IMR-90 (cell line): ENCODE data around the gene ARRDC3. TPM values are rescaled to one million over a fixed set of nuclear protein-coding genes. Genes with fewer than 3 reads are reported as not detected.

Experiments
- ATAC-seq: fragments of 200-7000 bp; cut with Tn5 transposase; 2 replicates; pipeline ENCODE4 v1.9.1; 2020; ENCODE audit warnings: low read depth, mild to moderate bottlenecking, moderate library complexity
- BruUV-seq: library from RNA; stranded (reverse); fragments of 400-500 nt; replicated peaks from 2 replicates; lab custom pipeline; 2021; lab: Mats Ljungman, UMichigan
- CTCF ChIA-PET: fragments of 300-600 bp; formaldehyde crosslinking; extraction: SDS; loops from one replicate; lab custom pipeline; 2021; ENCODE audit warnings: antibody characterized with exemption; lab: Yijun Ruan, JAX
- POLR2A ChIA-PET: fragments of 300-600 bp; sonication (Branson Sonifier 250); formaldehyde crosslinking; loops from one replicate; lab custom pipeline; 2022; ENCODE audit warnings: antibody characterized with exemption; ENCODE audit not compliant: unreplicated experiment; lab: Charles Lee
- DNase-seq: peaks from one replicate; pipeline ENCODE4 v3.0.0; 2013
- H2AFZ ChIP-seq: replicated peaks from 2 replicates; pipeline ENCODE3; 2013; ENCODE audit warnings: low read length, mild to moderate bottlenecking; ENCODE audit not compliant: poor library complexity
- H2AK5ac ChIP-seq: 2 replicates; pipeline ENCODE4 v1.6.1; 2013; ENCODE audit warnings: low read depth, low read length, inconsistent platforms
- H2AK9ac ChIP-seq: replicated peaks from 2 replicates; pipeline ENCODE3; 2013; ENCODE audit warnings: mild to moderate bottlenecking, low read depth, low read length, moderate library complexity; ENCODE audit not compliant: poor library complexity
- H2BK120ac ChIP-seq: 2 replicates; pipeline ENCODE4 v1.6.1; 2013; ENCODE audit warnings: low read depth, low read length, inconsistent platforms
- H2BK15ac ChIP-seq: 3 replicates; pipeline ENCODE4 v1.6.1; 2013; ENCODE audit warnings: low read depth, low read length, inconsistent platforms
- H2BK20ac ChIP-seq: 2 replicates; pipeline ENCODE4 v1.6.1; 2013; ENCODE audit warnings: low read depth, mild to moderate bottlenecking, inconsistent platforms, low read length, moderate library complexity
- H2BK5ac ChIP-seq: 2 replicates; pipeline ENCODE4 v1.6.1; 2013; ENCODE audit warnings: mild to moderate bottlenecking, low read depth, low read length, inconsistent platforms; ENCODE audit not compliant: poor library complexity, severe bottlenecking
- H3K14ac ChIP-seq: replicated peaks from 2 replicates; pipeline ENCODE4 v1.6.1; 2013; ENCODE audit warnings: low read depth, low read length, inconsistent platforms
- H3K18ac ChIP-seq: 2 replicates; pipeline ENCODE4 v1.6.1; 2013; ENCODE audit warnings: low read depth, low read length, control low read depth
- H3K23ac ChIP-seq: 2 replicates; pipeline ENCODE4 v1.6.1; 2013; ENCODE audit warnings: low read depth, low read length, inconsistent platforms
- H3K27ac ChIP-seq: 2 replicates; pipeline ENCODE4 v1.5.1; 2013; ENCODE audit warnings: mild to moderate bottlenecking, control low read depth, low read length; ENCODE audit not compliant: insufficient read depth
- H3K27me3 ChIP-seq: 2 replicates; pipeline ENCODE4 v1.6.1; 2013; ENCODE audit warnings: low read length; ENCODE audit not compliant: control insufficient read depth, insufficient read depth
- H3K36me3 ChIP-seq: 2 replicates; pipeline ENCODE4 v1.6.1; 2013; ENCODE audit warnings: low read length, mixed read lengths; ENCODE audit not compliant: control insufficient read depth, insufficient read depth
- H3K4ac ChIP-seq: 2 replicates; pipeline ENCODE4 v1.6.1; 2013; ENCODE audit warnings: low read depth, low read length, inconsistent platforms
- H3K4me1 ChIP-seq: 2 replicates; pipeline ENCODE4 v1.6.1; 2013; ENCODE audit warnings: low read length, mixed read lengths; ENCODE audit not compliant: control insufficient read depth, insufficient read depth
- H3K4me2 ChIP-seq: 2 replicates; pipeline ENCODE4 v1.6.1; 2013; ENCODE audit warnings: low read depth, mild to moderate bottlenecking, control low read depth, low read length, moderate library complexity
- H3K4me3 ChIP-seq: 2 replicates; pipeline ENCODE4 v1.5.1; 2013; ENCODE audit warnings: low read depth, mild to moderate bottlenecking, control low read depth, low read length, moderate library complexity; ENCODE audit not compliant: insufficient read depth
- H3K56ac ChIP-seq: 2 replicates; pipeline ENCODE4 v1.6.1; 2013; ENCODE audit warnings: low read length, inconsistent platforms; ENCODE audit not compliant: insufficient read depth; ENCODE audit errors: extremely low read depth
- H3K79me1 ChIP-seq, 2 experiments: 2 replicates each; pipeline ENCODE4 v1.6.1; 2013; ENCODE audit warnings: low read length in 2 of 2, inconsistent platforms in 1 of 2, low read depth in 1 of 2
- H3K9ac ChIP-seq: 2 replicates; pipeline ENCODE4 v1.6.1; 2013; ENCODE audit warnings: low read depth, low read length, control low read depth
- H3K9me1 ChIP-seq: 2 replicates; pipeline ENCODE4 v1.6.1; 2013; ENCODE audit warnings: low read length, inconsistent platforms; ENCODE audit not compliant: insufficient read depth
- H3K9me3 ChIP-seq: 2 replicates; pipeline ENCODE4 v1.6.1; 2013; ENCODE audit warnings: low read length; ENCODE audit not compliant: control insufficient read depth, insufficient read depth
- H4K20me1 ChIP-seq: 2 replicates; pipeline ENCODE4 v1.6.1; 2013; ENCODE audit warnings: low read length, inconsistent platforms; ENCODE audit not compliant: insufficient read depth
- H4K5ac ChIP-seq: 2 replicates; pipeline ENCODE4 v1.6.1; 2013; ENCODE audit warnings: mild to moderate bottlenecking, low read depth, low read length, control low read depth
- H4K8ac ChIP-seq, 2 experiments: 2 replicates each; pipeline ENCODE4 v1.6.1; 2013; ENCODE audit warnings: low read depth in 2 of 2, low read length in 2 of 2, control low read depth in 1 of 2, inconsistent platforms in 1 of 2
- H4K91ac ChIP-seq: 2 replicates; pipeline ENCODE4 v1.6.1; 2013; ENCODE audit warnings: low read depth, low read length, inconsistent platforms; ENCODE audit not compliant: insufficient read depth
- BHLHE40 ChIP-seq: fragments of 150-350 bp; IDR thresholded peaks from 2 replicates; pipeline ENCODE4 v1.6.1; 2016; ENCODE audit warnings: mild to moderate bottlenecking, low read depth, low read length
- CEBPB ChIP-seq: IDR thresholded peaks from 2 replicates; pipeline ENCODE4 v1.6.1; 2012; ENCODE audit warnings: low read depth, low read length, improper control_type of control experiment
- CHD1 ChIP-seq: IDR thresholded peaks from 2 replicates; pipeline ENCODE4 v1.6.1; 2012; ENCODE audit warnings: low read depth, low read length, improper control_type of control experiment
- FOS ChIP-seq: fragments of 150-350 bp; IDR thresholded peaks from 2 replicates; pipeline ENCODE4 v1.6.1; 2016; ENCODE audit warnings: low read depth, low read length
- MAFK ChIP-seq: IDR thresholded peaks from 2 replicates; pipeline ENCODE4 v1.6.1; 2012; ENCODE audit warnings: low read depth, low read length, improper control_type of control experiment
- MAZ ChIP-seq: IDR thresholded peaks from 2 replicates; pipeline ENCODE4 v1.6.1; 2012; ENCODE audit warnings: low read depth, mild to moderate bottlenecking, low read length, improper control_type of control experiment, moderate library complexity, borderline replicate concordance
- MXI1 ChIP-seq: IDR thresholded peaks from 2 replicates; pipeline ENCODE4 v1.6.1; 2012; ENCODE audit warnings: low read depth, mild to moderate bottlenecking, low read length, moderate library complexity, borderline replicate concordance
- NFE2L2 ChIP-seq: fragments of 150-350 bp; IDR thresholded peaks from 2 replicates; pipeline ENCODE4 v1.6.1; 2016; ENCODE audit warnings: low read depth, mild to moderate bottlenecking, low read length
- POLR2A ChIP-seq: IDR thresholded peaks from 2 replicates; pipeline ENCODE4 v1.6.1; 2012; ENCODE audit warnings: mild to moderate bottlenecking, low read depth, low read length
- RAD21 ChIP-seq: IDR thresholded peaks from 2 replicates; pipeline ENCODE4 v1.6.1; 2012; ENCODE audit warnings: low read length, improper control_type of control experiment
- RCOR1 ChIP-seq: IDR thresholded peaks from 2 replicates; pipeline ENCODE4 v1.6.1; 2012; ENCODE audit warnings: mild to moderate bottlenecking, low read length, improper control_type of control experiment; ENCODE audit not compliant: insufficient replicate concordance
- RFX5 ChIP-seq: IDR thresholded peaks from 2 replicates; pipeline ENCODE4 v1.8.0; 2012; ENCODE audit warnings: low read depth, mild to moderate bottlenecking, low read length, moderate library complexity
- SMC3 ChIP-seq: fragments of 150-350 bp; IDR thresholded peaks from 2 replicates; pipeline ENCODE4 v1.6.1; 2016; ENCODE audit warnings: low read depth, mild to moderate bottlenecking, antibody characterized with exemption, low read length, moderate library complexity
- WGBS, 2 experiments: methylation state at CpG; one replicate each; pipeline versions ENCODE4 v1.1.5 to v1.1.7; 2013; ENCODE audit warnings: missing lambda C conversion rate in 2 of 2; ENCODE audit not compliant: insufficient read length in 1 of 2; ENCODE audit errors: extremely low coverage in 2 of 2; 5-methylcytosine and 5-hydroxymethylcytosine counted together
- dilution Hi-C: fragments of 300-500 bp; cut with HindIII; formaldehyde crosslinking; loops from one replicate; pipeline ENCODE4 v1.14.3; 2018; ENCODE audit warnings: low sequenced_read_pairs; ENCODE audit not compliant: unreplicated experiment
- in situ Hi-C: fragments of 300-500 bp; cut with MboI; formaldehyde crosslinking; loops from 3 replicates; pipeline ENCODE4 v1.14.3; 2019; ENCODE audit warnings: low sequenced_read_pairs, inconsistent platforms, mixed read lengths
- intact Hi-C: fragments of 100-400 bp; cut with micrococcal nuclease; formaldehyde crosslinking; loops from 2 replicates; pipeline ENCODE4 v1.10.0; 2022
- polyA plus RNA-seq, 3 experiments: library from polyadenylated mRNA; depleted of rRNA; stranded (reverse); fragments of >200 nt; gene quantifications; 2 replicates each; pipeline ENCODE4 v1.2.3, GENCODE V29; 2012; ENCODE audit warnings: low replicate concordance in 1 of 3
- total RNA-seq: library from RNA; depleted of rRNA; stranded (reverse); fragments of >200 nt; gene quantifications from 2 replicates; pipeline ENCODE4 v1.2.3, GENCODE V29; 2012
- TF ChIP-seq, protein P1 (sequence below): fragments of 150-350 bp; IDR thresholded peaks from 2 replicates; pipeline ENCODE4 v1.6.1; 2016; ENCODE audit warnings: low read depth, mild to moderate bottlenecking, low read length, moderate library complexity, borderline replicate concordance
- TF ChIP-seq, protein P2 (sequence below): fragments of 150-350 bp; IDR thresholded peaks from 2 replicates; pipeline ENCODE4 v1.6.1; 2017; ENCODE audit warnings: mild to moderate bottlenecking, antibody characterized with exemption, low read length, low read depth
- TF ChIP-seq, protein P3 (sequence below): conservative IDR thresholded peaks from 2 replicates; pipeline ENCODE4 v1.5.1; 2012; ENCODE audit warnings: mild to moderate bottlenecking, low read depth, low read length, improper control_type of control experiment

Gene ARRDC3
- total and polyA plus RNA-seq, 2 of the 4 experiments (the other 2 are of a cell fraction): 19.3 to 86.7 TPM

DNA sequence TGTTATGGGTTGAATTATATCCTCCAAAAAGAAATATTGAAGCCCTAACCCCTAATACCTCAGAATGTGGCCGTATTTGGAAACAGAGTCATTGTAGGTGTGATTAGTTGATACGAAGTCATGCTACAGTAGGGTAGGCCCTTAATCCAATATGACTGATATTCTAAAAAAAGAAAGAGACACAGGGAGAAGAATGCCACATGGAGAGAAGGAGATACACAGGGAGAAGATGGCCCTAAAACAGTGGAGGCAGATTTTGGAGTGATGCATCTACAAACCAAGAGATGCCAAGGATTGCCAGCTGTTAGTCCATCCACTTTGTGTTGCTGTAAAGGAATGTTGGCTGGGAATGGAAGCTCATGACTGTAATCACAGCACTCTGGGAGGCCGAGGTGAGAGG is 21.3 kb downstream of the ARRDC3 start:
- Histone ChIP-seq H3K23ac (no peak overlapping the region), H4K5ac (no peak overlapping the region), H3K9me1 (0 out of 2 replicates have a peak, but pooled peaks cover 2% of the 10 kb centered on the region), H3K56ac (no peak overlapping the region), H2BK15ac (no peak overlapping the region), H3K4me2 (no peak overlapping the region), H2AFZ (no peak overlapping the region), H3K36me3 (no peaks in the 10 kb centered on the region), H3K27ac (no peak overlapping the region), H3K18ac (no peak overlapping the region), H3K4me3 (no peak overlapping the region), H2BK5ac (no peak overlapping the region), H3K79me1 (no peaks in the 10 kb centered on the region), H3K4me1 (peaks cover 7% of the 10 kb centered on the region), H3K14ac (no peak overlapping the region), H2BK20ac (no peak overlapping the region), H3K4ac (no peak overlapping the region), H2BK120ac (no peak overlapping the region), H3K27me3 (no peaks in the 10 kb centered on the region), H2AK5ac (no peak overlapping the region), H4K20me1 (no peaks in the 10 kb centered on the region), H3K9me3 (no peaks in the 10 kb centered on the region), H4K8ac (no peak overlapping the region), H4K91ac (no peak overlapping the region), H3K9ac (no peak overlapping the region), H2AK9ac (no peak overlapping the region)
- BruUV-seq: no TSS peak
- DNase-seq (no peak), ATAC-seq (no peak)
- ChIA-PET CTCF (interaction anchor here (0.6 to 0.7 kb wide), 3 partner anchors 95 to 397 kb away, joined by 3 read pairs; no protein-coding TSS in a partner anchor), POLR2A (no interaction called here)
- no CpG with 5 or more reads among the region's 3 CpGs for whole genome bisulfite sequencing, 2 experiments
- intact Hi-C loops (loop anchor here (5.0 kb wide), 1 partner anchor 34 kb away; no protein-coding TSS in a partner anchor), in situ Hi-C loops (no loop called here), dilution Hi-C loops (no loop called here)
- TF ChIP-seq POLR2A (no peak), CEBPB (no peak), MAZ (no peak), FOS (no peak), RFX5 (no peak), CHD1 (no peak), MAFK (no peak), SMC3 (no peak), MXI1 (no peak), RCOR1 (no peak), BHLHE40 (no peak), NFE2L2 (no peak), RAD21 (no peak)
- TF ChIP-seq, protein P1, sequence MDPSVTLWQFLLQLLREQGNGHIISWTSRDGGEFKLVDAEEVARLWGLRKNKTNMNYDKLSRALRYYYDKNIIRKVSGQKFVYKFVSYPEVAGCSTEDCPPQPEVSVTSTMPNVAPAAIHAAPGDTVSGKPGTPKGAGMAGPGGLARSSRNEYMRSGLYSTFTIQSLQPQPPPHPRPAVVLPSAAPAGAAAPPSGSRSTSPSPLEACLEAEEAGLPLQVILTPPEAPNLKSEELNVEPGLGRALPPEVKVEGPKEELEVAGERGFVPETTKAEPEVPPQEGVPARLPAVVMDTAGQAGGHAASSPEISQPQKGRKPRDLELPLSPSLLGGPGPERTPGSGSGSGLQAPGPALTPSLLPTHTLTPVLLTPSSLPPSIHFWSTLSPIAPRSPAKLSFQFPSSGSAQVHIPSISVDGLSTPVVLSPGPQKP: no peak
- TF ChIP-seq, protein P2, sequence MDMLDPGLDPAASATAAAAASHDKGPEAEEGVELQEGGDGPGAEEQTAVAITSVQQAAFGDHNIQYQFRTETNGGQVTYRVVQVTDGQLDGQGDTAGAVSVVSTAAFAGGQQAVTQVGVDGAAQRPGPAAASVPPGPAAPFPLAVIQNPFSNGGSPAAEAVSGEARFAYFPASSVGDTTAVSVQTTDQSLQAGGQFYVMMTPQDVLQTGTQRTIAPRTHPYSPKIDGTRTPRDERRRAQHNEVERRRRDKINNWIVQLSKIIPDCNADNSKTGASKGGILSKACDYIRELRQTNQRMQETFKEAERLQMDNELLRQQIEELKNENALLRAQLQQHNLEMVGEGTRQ: no peak
- TF ChIP-seq, protein P3, sequence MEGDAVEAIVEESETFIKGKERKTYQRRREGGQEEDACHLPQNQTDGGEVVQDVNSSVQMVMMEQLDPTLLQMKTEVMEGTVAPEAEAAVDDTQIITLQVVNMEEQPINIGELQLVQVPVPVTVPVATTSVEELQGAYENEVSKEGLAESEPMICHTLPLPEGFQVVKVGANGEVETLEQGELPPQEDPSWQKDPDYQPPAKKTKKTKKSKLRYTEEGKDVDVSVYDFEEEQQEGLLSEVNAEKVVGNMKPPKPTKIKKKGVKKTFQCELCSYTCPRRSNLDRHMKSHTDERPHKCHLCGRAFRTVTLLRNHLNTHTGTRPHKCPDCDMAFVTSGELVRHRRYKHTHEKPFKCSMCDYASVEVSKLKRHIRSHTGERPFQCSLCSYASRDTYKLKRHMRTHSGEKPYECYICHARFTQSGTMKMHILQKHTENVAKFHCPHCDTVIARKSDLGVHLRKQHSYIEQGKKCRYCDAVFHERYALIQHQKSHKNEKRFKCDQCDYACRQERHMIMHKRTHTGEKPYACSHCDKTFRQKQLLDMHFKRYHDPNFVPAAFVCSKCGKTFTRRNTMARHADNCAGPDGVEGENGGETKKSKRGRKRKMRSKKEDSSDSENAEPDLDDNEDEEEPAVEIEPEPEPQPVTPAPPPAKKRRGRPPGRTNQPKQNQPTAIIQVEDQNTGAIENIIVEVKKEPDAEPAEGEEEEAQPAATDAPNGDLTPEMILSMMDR: no peak
